Astrocyte of the hippocampus (primary cell): ENCODE data around the gene ZNF821.
"Not testable (repeated sequence)": the region's sequence is repeated elsewhere in the genome, so short reads cannot be mapped to it uniquely, and the experiment has no call there.

ENCODE experiments used
- DNase-seq: peaks from one replicate; pipeline ENCODE4 v3.0.0; 2011; ENCODE audit warnings: low read depth, low spot score

ZNF821 gene

GRCh38 chr16:71810155-71810530, 73.8 kb downstream of the ZNF821 start:
- not testable (repeated sequence) for DNase-seq
